Thymus (tissue), 11 donors: ENCODE results near the gene B3GNT3. TPM values are rescaled to one million over a fixed set of nuclear protein-coding genes. Genes with fewer than 3 reads are reported as not detected.

Experiments
- DNase-seq, 9 donors: peaks; one replicate each; pipeline ENCODE4 v3.0.0-alpha.2; 2013; ENCODE audit warnings: low spot score in 9 of 9, low read depth in 6 of 9, missing footprints in 1 of 9
- H3K27ac ChIP-seq, 2 donors: one replicate each; pipeline ENCODE4 v1.5.1; 2013; ENCODE audit warnings: control low read depth in 1 of 2, low read depth in 1 of 2, low read length in 1 of 2, mild to moderate bottlenecking in 1 of 2, moderate library complexity in 1 of 2
- H3K27me3 ChIP-seq, 2 donors: one replicate each; pipeline ENCODE4 v1.5.1; 2013; ENCODE audit warnings: low read length in 1 of 2; ENCODE audit not compliant: control insufficient read depth in 2 of 2, insufficient read depth in 1 of 2
- H3K36me3 ChIP-seq, 2 donors: one replicate each; pipeline ENCODE4 v1.5.1; 2013; ENCODE audit warnings: low read length in 1 of 2, mild to moderate bottlenecking in 1 of 2, moderate library complexity in 1 of 2; ENCODE audit not compliant: control insufficient read depth in 2 of 2, insufficient read depth in 2 of 2
- H3K4me1 ChIP-seq, 2 donors: one replicate each; pipeline ENCODE4 v1.5.1; 2013; ENCODE audit warnings: low read length in 2 of 2; ENCODE audit not compliant: control insufficient read depth in 2 of 2, insufficient read depth in 2 of 2
- H3K4me3 ChIP-seq, 2 donors: one replicate each; pipeline ENCODE4 v1.5.1; 2013; ENCODE audit warnings: low read length in 2 of 2, control low read depth in 1 of 2, mild to moderate bottlenecking in 1 of 2
- H3K9me3 ChIP-seq, 2 donors: one replicate each; pipeline ENCODE4 v1.5.1; 2013; ENCODE audit warnings: low read length in 1 of 2, mild to moderate bottlenecking in 1 of 2; ENCODE audit not compliant: control insufficient read depth in 2 of 2, insufficient read depth in 1 of 2
- WGBS: extraction: QIAGEN DNeasy Blood & Tissue Kit; methylation state at CpG from one replicate; pipeline ENCODE4 v1.1.7; 2013; 5-methylcytosine and 5-hydroxymethylcytosine counted together
- polyA plus RNA-seq: library from polyadenylated mRNA; stranded (reverse); fragments of 200-250 nt; gene quantifications from one replicate; pipeline ENCODE4 v1.2.3, GENCODE V29; 2013
- total RNA-seq: library from RNA; stranded (reverse); fragments of 120-200 nt; gene quantifications from one replicate; pipeline ENCODE4 v1.2.4, GENCODE V29; 2013
- donor health status: healthy.

Gene B3GNT3
- total and polyA plus RNA-seq, 2 donors: 0.14 to 1.0 TPM

- no peak overlapping the region for H3K27ac ChIP-seq
- WGBS: 96% methylated on average over 7 of the region's 7 CpGs
- H3K27me3 ChIP-seq: no peaks in the 10 kb centered on the region
- peaks cover 0 to 7% of the 10 kb centered on the region in 2 donors for H3K4me1 ChIP-seq
- DNase-seq: no peak
- H3K36me3 ChIP-seq: peaks cover 58 to 63% of the 10 kb centered on the region in 2 donors
- no peak overlapping the region for H3K4me3 ChIP-seq
- H3K9me3 ChIP-seq: no peaks in the 10 kb centered on the region
These were observed 30.6 kb upstream of the B3GNT3 start for GRCh38 chr19:17764348-17764747.

- Histone ChIP-seq H3K4me3 (no peak overlapping the region), H3K36me3 (peaks cover 63 to 69% of the 10 kb centered on the region in 2 donors), H3K4me1 (peaks cover 0 to 7% of the 10 kb centered on the region in 2 donors), H3K27me3 (no peaks in the 10 kb centered on the region), H3K9me3 (no peaks in the 10 kb centered on the region), H3K27ac (no peak overlapping the region)
- 82% methylated on average over 12 of the region's 12 CpGs for WGBS
- DNase-seq: no peak
These were observed 29.8 kb upstream of the B3GNT3 start for GRCh38 chr19:17765069-17765618.

GRCh38 chr19:17766543-17767131 is 28.3 kb upstream of the B3GNT3 start:
- Histone ChIP-seq H3K27me3 (no peaks in the 10 kb centered on the region), H3K4me3 (no peak overlapping the region), H3K9me3 (no peaks in the 10 kb centered on the region), H3K36me3 (peaks cover 68 to 72% of the 10 kb centered on the region in 2 donors), H3K27ac (peak overlapping the region in 1 of 2 donors; percentile 17), H3K4me1 (peaks cover 0 to 7% of the 10 kb centered on the region in 2 donors)
- DNase-seq: peak in 7 of 9 donors; percentile 49 to 79 (median 68)
- 76% methylated on average over 29 of the region's 29 CpGs for WGBS

- no peak for DNase-seq
- no peak overlapping the region for H3K4me3 ChIP-seq
- H3K27me3 ChIP-seq: no peaks in the 10 kb centered on the region
- WGBS: 93% methylated on average over 1 of the region's 1 CpG
- no peaks in the 10 kb centered on the region for H3K9me3 ChIP-seq
- peaks cover 0 to 7% of the 10 kb centered on the region in 2 donors for H3K4me1 ChIP-seq
- no peak overlapping the region for H3K27ac ChIP-seq
- peaks cover 73 to 78% of the 10 kb centered on the region in 2 donors for H3K36me3 ChIP-seq
These were observed 27.4 kb upstream of the B3GNT3 start for GRCh38 chr19:17767559-17767958.

GRCh38 chr19:17770613-17771012 is 24.3 kb upstream of the B3GNT3 start:
- Histone ChIP-seq H3K9me3 (peaks cover 0 to 1% of the 10 kb centered on the region in 2 donors), H3K27ac (no peak overlapping the region), H3K4me3 (no peak overlapping the region), H3K4me1 (peaks cover 0 to 7% of the 10 kb centered on the region in 2 donors), H3K36me3 (peaks cover 73 to 75% of the 10 kb centered on the region in 2 donors), H3K27me3 (no peaks in the 10 kb centered on the region)
- WGBS: 95% methylated on average over 13 of the region's 13 CpGs
- DNase-seq: no peak

GRCh38 chr19:17772172-17772571 is 22.8 kb upstream of the B3GNT3 start:
- H3K4me1 ChIP-seq: no peaks in the 10 kb centered on the region
- H3K27ac ChIP-seq: no peak overlapping the region
- no peaks in the 10 kb centered on the region for H3K27me3 ChIP-seq
- peaks cover 73 to 78% of the 10 kb centered on the region in 2 donors for H3K36me3 ChIP-seq
- H3K4me3 ChIP-seq: no peak overlapping the region
- peaks cover 0 to 1% of the 10 kb centered on the region in 2 donors for H3K9me3 ChIP-seq
- DNase-seq: no peak
- WGBS: 98% methylated on average over 4 of the region's 4 CpGs

- Histone ChIP-seq H3K27ac (no peak overlapping the region), H3K9me3 (peaks cover 0 to 1% of the 10 kb centered on the region in 2 donors), H3K36me3 (peaks cover 54 to 61% of the 10 kb centered on the region in 2 donors), H3K4me1 (no peaks in the 10 kb centered on the region), H3K4me3 (no peak overlapping the region), H3K27me3 (no peaks in the 10 kb centered on the region)
- DNase-seq: no peak
- WGBS: 93% methylated on average over 16 of the region's 16 CpGs
These were observed 19.6 kb upstream of the B3GNT3 start for GRCh38 chr19:17775245-17775927.

GRCh38 chr19:17775991-17776803 is 18.7 kb upstream of the B3GNT3 start:
- Histone ChIP-seq H3K4me1 (no peaks in the 10 kb centered on the region), H3K4me3 (no peak overlapping the region), H3K27ac (no peak overlapping the region), H3K9me3 (peaks cover 0 to 1% of the 10 kb centered on the region in 2 donors), H3K36me3 (peaks cover 56 to 60% of the 10 kb centered on the region in 2 donors), H3K27me3 (no peaks in the 10 kb centered on the region)
- no peak for DNase-seq
- 94% methylated on average over 27 of the region's 27 CpGs for WGBS
